Esophagus muscularis mucosa (tissue), 3 donors: Measurements from ENCODE around the gene SCN11A.

Experiments used
- POLR2AphosphoS5 ChIP-seq, 2 donors: sonication (generic); formaldehyde crosslinking; IDR thresholded peaks; one replicate each; pipeline ENCODE4 v1.6.1; 2017; ENCODE audit warnings: antibody characterized with exemption in 2 of 2
- TF ChIP-seq, protein P1 (sequence below), 3 experiments: fragments of 200-600 bp in 2 of 3; fragments of 450-650 bp in 1 of 3; sonication (generic) in 2 of 3; IDR thresholded peaks; one replicate each; pipeline ENCODE4 v1.5.1; 2017 to 2019; ENCODE audit warnings: antibody characterized with exemption in 3 of 3, mild to moderate bottlenecking in 2 of 3, moderate library complexity in 1 of 3

DNA sequence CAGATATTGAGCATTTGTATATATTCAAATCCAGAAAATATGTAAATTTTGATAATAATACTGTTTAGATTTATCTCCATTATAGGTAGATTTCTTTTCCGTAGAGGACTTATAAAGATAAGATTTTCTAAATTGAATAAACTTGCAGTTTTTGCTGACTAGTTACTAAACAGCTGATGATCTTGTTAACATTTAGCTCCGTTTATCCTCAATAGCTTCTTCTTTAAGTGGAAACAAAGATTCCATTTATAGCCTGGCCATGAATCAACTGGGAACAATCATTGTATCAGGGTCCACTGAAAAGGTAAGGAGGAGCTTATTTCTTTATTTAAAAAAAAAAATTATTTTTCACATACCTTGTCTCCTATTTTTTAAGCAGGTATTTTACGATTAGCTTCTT lies 16.8 kb upstream of the SCN11A start:
- TF ChIP-seq, protein P1, sequence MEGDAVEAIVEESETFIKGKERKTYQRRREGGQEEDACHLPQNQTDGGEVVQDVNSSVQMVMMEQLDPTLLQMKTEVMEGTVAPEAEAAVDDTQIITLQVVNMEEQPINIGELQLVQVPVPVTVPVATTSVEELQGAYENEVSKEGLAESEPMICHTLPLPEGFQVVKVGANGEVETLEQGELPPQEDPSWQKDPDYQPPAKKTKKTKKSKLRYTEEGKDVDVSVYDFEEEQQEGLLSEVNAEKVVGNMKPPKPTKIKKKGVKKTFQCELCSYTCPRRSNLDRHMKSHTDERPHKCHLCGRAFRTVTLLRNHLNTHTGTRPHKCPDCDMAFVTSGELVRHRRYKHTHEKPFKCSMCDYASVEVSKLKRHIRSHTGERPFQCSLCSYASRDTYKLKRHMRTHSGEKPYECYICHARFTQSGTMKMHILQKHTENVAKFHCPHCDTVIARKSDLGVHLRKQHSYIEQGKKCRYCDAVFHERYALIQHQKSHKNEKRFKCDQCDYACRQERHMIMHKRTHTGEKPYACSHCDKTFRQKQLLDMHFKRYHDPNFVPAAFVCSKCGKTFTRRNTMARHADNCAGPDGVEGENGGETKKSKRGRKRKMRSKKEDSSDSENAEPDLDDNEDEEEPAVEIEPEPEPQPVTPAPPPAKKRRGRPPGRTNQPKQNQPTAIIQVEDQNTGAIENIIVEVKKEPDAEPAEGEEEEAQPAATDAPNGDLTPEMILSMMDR (IDR thresholded peaks at IDR 0.05), result no peak
- no peak for TF ChIP-seq POLR2AphosphoS5 (IDR thresholded peaks at IDR 0.05)
